Neuronal stem cell (in vitro differentiated cells): ENCODE measurements around the gene ABLIM1.

Source experiments
- DNase-seq: peaks from one replicate; pipeline ENCODE4 v3.0.0-alpha.2; 2013; ENCODE audit warnings: low spot score
- H2AFZ ChIP-seq: one replicate; pipeline ENCODE4 v1.6.1; 2013; ENCODE audit warnings: mild to moderate bottlenecking, low read length, inconsistent platforms
- H2AK5ac ChIP-seq: 2 replicates; pipeline ENCODE4 v1.6.1; 2013; ENCODE audit warnings: low read depth, mild to moderate bottlenecking, inconsistent platforms, low read length, moderate library complexity, mixed read lengths
- H2BK120ac ChIP-seq: 2 replicates; pipeline ENCODE4 v1.6.1; 2013; ENCODE audit warnings: low read depth, mild to moderate bottlenecking, inconsistent platforms, low read length, moderate library complexity, mixed read lengths
- H2BK12ac ChIP-seq: one replicate; pipeline ENCODE4 v1.6.1; 2013; ENCODE audit warnings: low read length, inconsistent platforms
- H2BK15ac ChIP-seq: 2 replicates; pipeline ENCODE4 v1.6.1; 2013; ENCODE audit warnings: mild to moderate bottlenecking, low read length, inconsistent platforms, mixed read lengths
- H2BK5ac ChIP-seq: one replicate; pipeline ENCODE4 v1.6.1; 2013; ENCODE audit warnings: inconsistent platforms, mild to moderate bottlenecking, low read length, moderate library complexity
- H3K14ac ChIP-seq: one replicate; pipeline ENCODE4 v1.6.1; 2013; ENCODE audit warnings: low read length, inconsistent platforms
- H3K18ac ChIP-seq: 2 replicates; pipeline ENCODE4 v1.6.1; 2013; ENCODE audit warnings: low read length, inconsistent platforms
- H3K23ac ChIP-seq: 2 replicates; pipeline ENCODE4 v1.6.1; 2013; ENCODE audit warnings: low read depth, mild to moderate bottlenecking, mixed read lengths, low read length, inconsistent platforms; ENCODE audit not compliant: poor library complexity
- H3K27ac ChIP-seq: replicated peaks from 3 replicates; pipeline ENCODE4 v1.5.1; 2013; ENCODE audit warnings: low read length, inconsistent platforms
- H3K27me3 ChIP-seq, 3 experiments: 2 replicates each; pipeline ENCODE4 v1.6.1; 2013; ENCODE audit warnings: low read length in 3 of 3, mild to moderate bottlenecking in 2 of 3, inconsistent platforms in 1 of 3, low read depth in 1 of 3, mixed read lengths in 1 of 3, moderate library complexity in 1 of 3; ENCODE audit not compliant: control insufficient read depth in 3 of 3, insufficient read depth in 3 of 3
- H3K36me3 ChIP-seq, 2 donors: replicated peaks in 1 of 2; 2 replicates each; pipeline ENCODE4 v1.6.1; 2013; ENCODE audit warnings: low read length in 2 of 2; ENCODE audit not compliant: control insufficient read depth in 2 of 2, insufficient read depth in 2 of 2
- H3K4ac ChIP-seq: 2 replicates; pipeline ENCODE4 v1.6.1; 2013; ENCODE audit warnings: inconsistent platforms, mild to moderate bottlenecking, low read length, moderate library complexity
- H3K4me1 ChIP-seq, 2 donors: 1 replicate in 1 of 2; 2 replicates in 1 of 2; pipeline ENCODE4 v1.6.1; 2013; ENCODE audit warnings: low read length in 2 of 2, low read depth in 1 of 2; ENCODE audit not compliant: control insufficient read depth in 2 of 2, insufficient read depth in 1 of 2
- H3K4me2 ChIP-seq: one replicate; pipeline ENCODE4 v1.6.1; 2013; ENCODE audit warnings: mild to moderate bottlenecking, low read length, inconsistent platforms; ENCODE audit not compliant: insufficient read depth, poor library complexity, severe bottlenecking
- H3K4me3 ChIP-seq, 2 donors: 2 replicates each; pipeline ENCODE4 v1.5.1; 2013; ENCODE audit warnings: low read length in 2 of 2, mild to moderate bottlenecking in 2 of 2, inconsistent platforms in 1 of 2, moderate library complexity in 1 of 2
- H3K79me1 ChIP-seq: one replicate; pipeline ENCODE4 v1.6.1; 2013; ENCODE audit warnings: low read depth, mild to moderate bottlenecking, inconsistent platforms, low read length, moderate library complexity
- H3K9ac ChIP-seq: one replicate; pipeline ENCODE4 v1.6.1; 2013; ENCODE audit warnings: mild to moderate bottlenecking, low read depth, low read length, inconsistent platforms; ENCODE audit not compliant: poor library complexity
- H3K9me3 ChIP-seq, 2 donors: replicated peaks in 1 of 2; 2 replicates each; pipeline versions ENCODE3 to v1.6.1; 2013; ENCODE audit warnings: low read length in 2 of 2, mild to moderate bottlenecking in 2 of 2, inconsistent platforms in 1 of 2, low read depth in 1 of 2, mixed read lengths in 1 of 2, moderate library complexity in 1 of 2; ENCODE audit not compliant: control insufficient read depth in 2 of 2, insufficient read depth in 1 of 2
- H4K8ac ChIP-seq: one replicate; pipeline ENCODE4 v1.6.1; 2013; ENCODE audit warnings: low read depth, mild to moderate bottlenecking, inconsistent platforms, low read length, moderate library complexity
- H4K91ac ChIP-seq: one replicate; pipeline ENCODE4 v1.6.1; 2013; ENCODE audit warnings: low read length, low read depth, mild to moderate bottlenecking, inconsistent platforms; ENCODE audit not compliant: poor library complexity
- WGBS, 2 donors: extraction: QIAGEN DNeasy Blood & Tissue Kit; methylation state at CpG; one replicate each; pipeline ENCODE4 v1.1.7; 2013; ENCODE audit warnings: missing lambda C conversion rate in 2 of 2, mixed read lengths in 1 of 2; ENCODE audit not compliant: insufficient read length in 2 of 2, insufficient replicate concordance in 1 of 2; ENCODE audit errors: extremely low coverage in 2 of 2; 5-methylcytosine and 5-hydroxymethylcytosine counted together

The ABLIM1 gene

DNA sequence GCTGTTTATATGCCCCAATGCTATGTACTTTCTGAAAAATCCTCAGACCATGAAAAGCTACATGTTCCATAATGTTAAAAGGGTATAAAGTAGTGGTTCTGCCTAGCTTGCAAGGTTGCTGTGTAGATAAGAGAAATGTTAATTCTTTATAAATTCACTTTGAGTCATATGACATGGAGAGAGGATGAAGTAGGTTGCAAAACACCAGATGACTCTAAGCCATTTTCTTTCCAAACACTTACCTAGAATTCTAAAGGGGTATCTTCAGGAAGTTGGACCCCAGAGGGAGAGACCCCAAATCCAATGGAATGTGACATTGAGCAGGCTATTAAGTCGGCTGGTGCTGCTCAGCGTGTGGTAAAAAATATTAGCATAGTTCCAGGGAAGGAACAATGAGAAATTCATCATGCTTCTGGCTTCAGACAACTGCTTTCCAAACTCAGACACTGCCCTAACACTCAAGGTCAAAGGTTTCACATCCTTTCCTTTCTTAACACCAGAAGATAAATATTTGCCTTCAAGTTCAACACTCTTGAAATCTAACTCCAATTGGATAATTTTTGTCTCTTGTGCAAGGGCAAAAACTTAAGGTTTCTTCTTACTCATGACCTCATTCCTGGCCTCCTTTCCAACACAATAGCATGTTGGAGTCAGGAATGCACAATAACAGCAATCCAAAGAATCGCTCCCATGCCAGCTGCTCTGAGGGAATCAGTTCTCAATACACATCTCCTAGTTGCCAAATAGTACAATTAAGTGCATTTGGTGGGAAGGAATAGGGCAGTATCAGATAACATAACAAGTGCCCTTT, 153.1 kb downstream of the ABLIM1 start:
- Histone ChIP-seq H3K4me2 (no peak overlapping the region), H3K18ac (no peak overlapping the region), H3K23ac (no peak overlapping the region), H3K27me3 (no peaks in the 10 kb centered on the region), H2AFZ (no peak overlapping the region), H3K9ac (no peak overlapping the region), H3K4me3 (no peak overlapping the region), H2BK120ac (no peak overlapping the region), H3K79me1 (no peaks in the 10 kb centered on the region), H2AK5ac (no peak overlapping the region), H3K36me3 (peaks cover 2 to 24% of the 10 kb centered on the region in 2 donors), H3K9me3 (peaks cover 0 to 5% of the 10 kb centered on the region in 2 donors), H3K4me1 (peaks cover 8 to 36% of the 10 kb centered on the region in 2 donors), H3K14ac (no peak overlapping the region), H2BK5ac (no peak overlapping the region), H4K91ac (no peak overlapping the region), H2BK12ac (no peak overlapping the region), H4K8ac (no peak overlapping the region), H3K4ac (no peak overlapping the region), H2BK15ac (no peak overlapping the region), H3K27ac (no peak overlapping the region)
- DNase-seq = no peak
- whole genome bisulfite sequencing, 2 donors = no CpG with 5 or more reads among the region's 3 CpGs

DNA sequence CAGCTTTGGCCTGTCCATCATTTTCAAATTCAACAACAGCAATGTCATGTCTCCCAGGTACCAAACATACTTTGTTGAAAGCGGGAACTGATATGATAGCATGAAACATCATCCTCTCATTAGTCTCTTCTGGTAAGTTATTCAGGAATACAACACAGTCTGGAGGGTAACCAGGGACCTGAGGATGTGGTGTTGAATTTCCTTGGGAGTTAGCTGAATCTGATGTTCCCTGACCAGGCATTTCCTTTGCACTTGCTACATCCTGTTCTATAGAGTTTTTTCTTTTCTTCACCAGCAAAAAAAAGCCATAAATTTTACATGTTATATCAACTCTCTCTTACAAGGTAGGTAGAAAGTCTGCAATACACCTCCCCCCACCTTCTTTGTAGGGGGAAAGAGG, 156.0 kb downstream of the ABLIM1 start:
- no peak overlapping the region for H4K91ac ChIP-seq

GRCh38 chr10:114501650-114502049, 156.4 kb downstream of the ABLIM1 start:
- no CpG with 5 or more reads among the region's 1 CpG for WGBS, 2 donors
- no peak overlapping the region for H3K9ac ChIP-seq
- peaks cover 0 to 27% of the 10 kb centered on the region in 2 donors for H3K36me3 ChIP-seq

More for the DNA sequence above, 156.0 kb downstream of the ABLIM1 start:
- Histone ChIP-seq H2BK12ac (no peak overlapping the region), H3K36me3 (peaks cover 0 to 23% of the 10 kb centered on the region in 2 donors), H3K9me3 (peaks cover 0 to 4% of the 10 kb centered on the region in 2 donors), H3K4me1 (peaks cover 2 to 29% of the 10 kb centered on the region in 2 donors), H2BK120ac (no peak overlapping the region), H3K18ac (no peak overlapping the region), H3K14ac (no peak overlapping the region), H2BK15ac (no peak overlapping the region), H2AK5ac (no peak overlapping the region), H3K4ac (no peak overlapping the region), H4K8ac (no peak overlapping the region), H3K79me1 (peaks cover 2% of the 10 kb centered on the region), H3K4me2 (no peak overlapping the region), H3K4me3 (no peak overlapping the region), H3K27ac (no peak overlapping the region), H2AFZ (no peak overlapping the region), H2BK5ac (no peak overlapping the region), H3K27me3 (no peaks in the 10 kb centered on the region), H3K9ac (no peak overlapping the region), H3K23ac (no peak overlapping the region)
- DNase-seq = no peak
- WGBS, 2 donors = no CpG with 5 or more reads among the region's 1 CpG

GRCh38 chr10:114500643-114501042, 157.4 kb downstream of the ABLIM1 start:
- no peak overlapping the region for H2BK120ac ChIP-seq
- H2BK12ac ChIP-seq = no peak overlapping the region
- no peak for DNase-seq
- H4K91ac ChIP-seq = no peak overlapping the region
- no peak overlapping the region for H3K14ac ChIP-seq
- no peak overlapping the region for H3K18ac ChIP-seq
- no peak overlapping the region for H3K23ac ChIP-seq
- H3K4me3 ChIP-seq = no peak overlapping the region
- no peak overlapping the region for H3K4ac ChIP-seq
- peaks cover 0 to 4% of the 10 kb centered on the region in 2 donors for H3K9me3 ChIP-seq
- H3K4me1 ChIP-seq = peaks cover 2 to 18% of the 10 kb centered on the region in 2 donors
- H3K27ac ChIP-seq = no peak overlapping the region
- WGBS, 2 donors = no CpG with 5 or more reads among the region's 2 CpGs
- no peak overlapping the region for H2AK5ac ChIP-seq
- H3K79me1 ChIP-seq = peaks cover 2% of the 10 kb centered on the region
- H3K27me3 ChIP-seq = no peaks in the 10 kb centered on the region
- H2BK15ac ChIP-seq = no peak overlapping the region
- H3K4me2 ChIP-seq = no peak overlapping the region
- H4K8ac ChIP-seq = no peak overlapping the region
- H2BK5ac ChIP-seq = no peak overlapping the region
- no peak overlapping the region for H3K9ac ChIP-seq
- H3K36me3 ChIP-seq = peaks cover 0 to 34% of the 10 kb centered on the region in 2 donors
- no peak overlapping the region for H2AFZ ChIP-seq

More at GRCh38 chr10:114501650-114502049, 156.4 kb downstream of the ABLIM1 start:
- Histone ChIP-seq H2BK15ac (no peak overlapping the region), H3K23ac (no peak overlapping the region), H3K79me1 (peaks cover 2% of the 10 kb centered on the region), H3K4me3 (no peak overlapping the region), H2BK120ac (no peak overlapping the region), H2BK5ac (no peak overlapping the region), H2AFZ (no peak overlapping the region), H2BK12ac (no peak overlapping the region), H3K9me3 (peaks cover 0 to 4% of the 10 kb centered on the region in 2 donors), H3K4ac (no peak overlapping the region), H3K27me3 (no peaks in the 10 kb centered on the region), H3K4me1 (peaks cover 2 to 26% of the 10 kb centered on the region in 2 donors), H4K8ac (no peak overlapping the region), H2AK5ac (no peak overlapping the region), H3K14ac (no peak overlapping the region), H3K27ac (no peak overlapping the region), H3K18ac (no peak overlapping the region), H3K4me2 (no peak overlapping the region), H4K91ac (no peak overlapping the region)
- DNase-seq = no peak
